Adipocyte (in vitro differentiated cells): ENCODE measurements around the gene DIRAS1.

Experiments used
- DNase-seq: peaks from one replicate; pipeline ENCODE4 v3.0.0-alpha.2; 2015; ENCODE audit warnings: low read depth
- H3K27me3 ChIP-seq: replicated peaks from 2 replicates; pipeline ENCODE4 v1.7.0; 2013; ENCODE audit warnings: mild to moderate bottlenecking, low read length, moderate library complexity; ENCODE audit not compliant: control insufficient read depth, insufficient read depth
- H3K36me3 ChIP-seq: 2 replicates; pipeline ENCODE4 v1.7.0; 2013; ENCODE audit warnings: low read length, mild to moderate bottlenecking, moderate library complexity; ENCODE audit not compliant: control insufficient read depth, insufficient read depth, severe bottlenecking
- H3K4me1 ChIP-seq: 2 replicates; pipeline ENCODE4 v1.7.0; 2013; ENCODE audit warnings: mild to moderate bottlenecking, low read length, moderate library complexity; ENCODE audit not compliant: control insufficient read depth, insufficient read depth
- H3K4me3 ChIP-seq: 2 replicates; pipeline ENCODE4 v1.7.0; 2013; ENCODE audit warnings: mild to moderate bottlenecking, low read length, moderate library complexity
- H3K9ac ChIP-seq: 2 replicates; pipeline ENCODE4 v1.7.0; 2013; ENCODE audit warnings: mild to moderate bottlenecking, low read length, moderate library complexity
- H3K9me3 ChIP-seq: 2 replicates; pipeline ENCODE4 v1.7.0; 2013; ENCODE audit warnings: mild to moderate bottlenecking, low read length, moderate library complexity; ENCODE audit not compliant: control insufficient read depth

The DIRAS1 gene, protein sequence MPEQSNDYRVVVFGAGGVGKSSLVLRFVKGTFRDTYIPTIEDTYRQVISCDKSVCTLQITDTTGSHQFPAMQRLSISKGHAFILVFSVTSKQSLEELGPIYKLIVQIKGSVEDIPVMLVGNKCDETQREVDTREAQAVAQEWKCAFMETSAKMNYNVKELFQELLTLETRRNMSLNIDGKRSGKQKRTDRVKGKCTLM

DNA sequence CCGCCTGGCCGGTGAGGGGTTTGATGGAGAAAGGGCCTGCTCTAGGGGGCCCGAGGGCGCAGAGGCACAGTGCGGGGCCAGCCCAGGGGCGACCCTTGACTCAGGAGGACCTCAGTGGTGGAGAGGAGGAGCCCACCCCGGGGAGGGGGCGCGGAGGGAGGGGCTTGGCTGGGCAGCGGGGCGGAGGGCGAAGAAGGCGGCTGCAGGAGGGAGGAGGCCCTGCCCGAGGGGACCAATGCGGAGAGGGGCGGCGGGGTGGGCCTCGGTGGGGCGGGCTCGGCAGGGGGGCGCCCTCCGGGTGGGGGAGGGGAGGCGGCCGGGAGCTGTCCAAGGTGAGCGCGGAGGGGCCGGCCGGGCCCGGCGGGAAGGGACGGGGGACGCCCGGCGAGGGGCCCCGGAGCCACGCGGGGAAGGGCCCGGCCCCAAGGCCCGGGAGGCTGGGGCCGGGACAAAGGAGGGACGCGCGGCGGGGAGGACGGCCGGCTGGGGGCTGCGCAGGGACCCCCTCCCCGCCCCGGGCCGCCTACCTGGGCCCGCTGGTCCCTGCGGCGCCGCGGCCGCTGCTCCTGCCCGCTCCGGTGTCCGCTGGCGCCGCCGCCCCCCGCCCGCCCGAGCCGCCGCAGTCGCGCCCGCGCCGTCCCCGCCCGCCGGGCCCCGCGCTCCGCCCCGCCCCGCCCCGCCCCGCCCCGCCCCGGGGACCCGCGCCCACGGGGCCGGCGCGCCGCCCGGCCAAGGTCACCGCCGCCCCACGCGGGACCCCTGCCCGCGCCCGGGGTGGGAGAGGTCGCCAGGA, at the start of gene DIRAS1:
TSS of gene DIRAS1 (minus strand) at position 596 of the 793 bp plus-strand sequence. CDS start 3,566 bp downstream, outside the sequence.
- peak within 1 kb of the TSS; percentile 75 for H3K4me3 ChIP-seq
- no peaks in the 10 kb centered on the region for H3K36me3 ChIP-seq
- peak within 1 kb of the TSS; percentile 72 for H3K9ac ChIP-seq
- H3K27me3 ChIP-seq, result peaks cover 3% of the 10 kb centered on the region
- peaks cover 16% of the 10 kb centered on the region for H3K4me1 ChIP-seq
- no peaks in the 10 kb centered on the region for H3K9me3 ChIP-seq
- peak; percentile 25 for DNase-seq

DNA sequence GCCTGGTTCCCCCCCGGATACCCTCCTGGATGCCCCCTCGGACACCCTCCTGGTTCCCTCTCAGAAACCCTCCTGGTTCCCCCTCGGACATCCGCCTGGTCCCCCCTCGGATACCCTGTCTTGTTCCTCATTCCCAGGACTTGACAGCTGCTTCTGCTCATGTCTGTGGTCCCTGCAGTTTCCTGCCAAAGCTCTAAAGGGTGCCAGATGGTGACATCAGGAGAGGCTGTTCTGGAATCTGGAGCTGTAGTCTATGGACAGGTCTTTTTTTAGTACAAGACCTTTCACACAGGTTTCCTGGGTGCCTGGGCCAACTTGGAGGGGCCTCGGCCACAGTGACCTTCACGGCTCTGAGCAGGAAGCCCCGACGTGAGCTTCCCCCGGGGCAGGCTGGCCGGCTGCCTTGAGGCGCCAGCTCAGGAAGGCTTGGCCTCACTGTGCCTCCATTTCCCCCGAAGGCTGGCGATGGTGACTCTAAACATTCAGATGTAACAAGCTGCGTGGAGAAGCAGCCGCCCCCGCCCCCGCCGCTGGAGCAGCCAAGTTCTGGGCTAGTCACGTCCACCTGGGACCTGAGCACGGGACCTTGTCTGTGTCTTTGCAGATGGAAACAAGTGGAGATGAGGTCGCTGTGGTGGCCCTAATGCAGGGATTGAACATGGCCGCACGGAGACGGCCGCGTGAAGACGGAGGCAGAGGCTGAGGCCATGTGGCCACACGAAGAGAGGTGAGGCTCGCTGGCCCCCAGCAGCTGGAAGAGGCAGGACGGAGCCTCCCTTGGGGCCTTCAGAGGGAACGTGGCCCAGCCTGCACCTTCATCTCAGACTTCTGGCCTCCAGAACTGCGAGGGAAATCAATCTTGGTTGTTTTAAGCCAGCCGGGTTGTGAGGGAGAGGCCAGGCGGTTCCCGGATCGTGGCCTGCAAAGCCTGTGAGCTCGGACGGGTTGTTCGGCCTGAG, 49.2 kb upstream of the DIRAS1 start:
- peaks cover 21% of the 10 kb centered on the region for H3K4me1 ChIP-seq
- H3K9ac ChIP-seq, result no peak overlapping the region
- no peaks in the 10 kb centered on the region for H3K9me3 ChIP-seq
- DNase-seq, result no peak
- H3K4me3 ChIP-seq, result no peak overlapping the region
- H3K36me3 ChIP-seq, result peaks cover 30% of the 10 kb centered on the region
- no peaks in the 10 kb centered on the region for H3K27me3 ChIP-seq

DNA sequence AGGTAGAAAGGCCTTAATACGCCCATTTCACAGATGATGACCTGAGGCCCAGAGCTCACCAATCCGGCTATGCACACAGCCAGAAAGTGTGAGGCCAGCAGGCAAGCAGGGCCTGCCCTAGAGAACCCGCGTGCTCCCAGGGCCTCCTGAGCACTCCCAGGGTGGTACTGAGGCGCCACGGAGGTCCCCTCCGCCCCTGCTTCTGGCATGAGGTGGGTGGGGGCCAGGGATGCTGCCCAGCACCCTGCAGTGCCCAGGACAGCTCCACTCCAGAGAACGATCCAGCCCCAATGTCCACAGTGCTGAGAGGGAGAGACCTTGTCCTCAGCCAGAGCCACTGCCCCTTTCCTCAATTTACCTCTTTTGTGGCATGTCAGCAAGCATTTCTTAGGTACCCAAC, 48.0 kb upstream of the DIRAS1 start:
- H3K4me3 ChIP-seq, result no peak overlapping the region
- no peak overlapping the region for H3K9ac ChIP-seq
- peaks cover 40% of the 10 kb centered on the region for H3K36me3 ChIP-seq
- DNase-seq, result no peak
- no peaks in the 10 kb centered on the region for H3K27me3 ChIP-seq
- H3K4me1 ChIP-seq, result peaks cover 16% of the 10 kb centered on the region
- no peaks in the 10 kb centered on the region for H3K9me3 ChIP-seq

DNA sequence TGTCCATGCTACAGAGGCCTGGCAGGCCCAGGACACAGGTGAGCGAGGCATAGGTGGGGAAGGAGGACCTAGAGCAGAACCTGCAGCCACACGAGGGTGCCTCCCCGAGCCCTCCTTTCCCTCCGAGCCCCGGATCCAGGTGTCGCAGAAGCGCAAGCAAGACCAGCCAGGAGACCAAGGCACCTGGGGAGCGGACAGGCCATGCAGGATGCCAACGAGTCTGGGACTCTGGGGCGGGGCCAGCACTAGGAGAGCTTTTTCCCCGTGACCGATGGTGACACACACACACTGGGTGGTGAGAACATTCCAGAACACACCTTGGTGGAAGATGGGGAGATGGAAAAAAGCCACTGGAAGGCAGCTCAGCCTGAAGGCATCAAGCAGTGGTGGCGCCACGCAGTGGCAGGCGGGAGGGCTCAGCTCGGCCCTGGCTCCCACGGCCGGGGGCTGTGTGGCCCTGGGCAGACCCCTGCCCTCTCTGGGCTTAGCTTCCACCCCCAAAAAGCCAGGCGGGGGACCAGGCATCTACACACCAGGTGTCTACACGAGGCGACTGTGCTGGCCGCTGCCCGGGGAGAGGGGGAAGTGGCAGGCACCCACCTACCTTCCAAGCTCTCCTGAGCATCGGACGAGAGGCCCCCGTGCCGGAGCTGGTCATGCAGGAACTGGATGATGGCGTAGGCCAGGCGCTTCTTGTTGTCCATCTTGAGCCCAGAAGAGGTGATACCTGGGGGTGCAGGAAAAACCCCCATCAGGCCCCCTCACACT, 47.4 kb upstream of the DIRAS1 start:
- no peak for DNase-seq
- no peak overlapping the region for H3K9ac ChIP-seq
- H3K27me3 ChIP-seq, result no peaks in the 10 kb centered on the region
- peaks cover 46% of the 10 kb centered on the region for H3K36me3 ChIP-seq
- H3K4me1 ChIP-seq, result peaks cover 16% of the 10 kb centered on the region
- H3K9me3 ChIP-seq, result no peaks in the 10 kb centered on the region
- H3K4me3 ChIP-seq, result no peak overlapping the region

DNA sequence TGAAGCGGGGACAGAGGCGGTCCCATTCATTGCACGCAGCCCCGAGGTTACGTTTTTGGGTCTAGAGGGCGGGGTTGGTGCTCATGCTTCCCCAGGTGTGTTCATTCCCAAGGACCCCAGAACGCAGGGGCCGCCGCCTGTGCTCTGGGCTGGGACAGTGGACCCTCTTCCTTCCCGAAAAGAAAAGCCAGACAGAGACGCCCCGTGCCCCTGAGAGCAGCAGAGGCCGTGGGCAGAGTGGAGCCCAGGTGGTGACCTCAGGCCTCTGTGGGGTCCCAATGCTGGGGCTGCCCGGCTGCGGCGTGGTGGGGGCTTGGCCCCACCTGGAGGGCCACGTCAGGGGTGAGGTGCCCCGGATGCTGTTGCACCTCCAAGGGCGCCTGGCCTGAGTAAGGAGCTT, 46.5 kb upstream of the DIRAS1 start:
- Histone ChIP-seq H3K4me1 (peaks cover 16% of the 10 kb centered on the region), H3K36me3 (peaks cover 52% of the 10 kb centered on the region), H3K4me3 (no peak overlapping the region), H3K27me3 (no peaks in the 10 kb centered on the region), H3K9me3 (no peaks in the 10 kb centered on the region), H3K9ac (no peak overlapping the region)
- DNase-seq, result no peak

DNA sequence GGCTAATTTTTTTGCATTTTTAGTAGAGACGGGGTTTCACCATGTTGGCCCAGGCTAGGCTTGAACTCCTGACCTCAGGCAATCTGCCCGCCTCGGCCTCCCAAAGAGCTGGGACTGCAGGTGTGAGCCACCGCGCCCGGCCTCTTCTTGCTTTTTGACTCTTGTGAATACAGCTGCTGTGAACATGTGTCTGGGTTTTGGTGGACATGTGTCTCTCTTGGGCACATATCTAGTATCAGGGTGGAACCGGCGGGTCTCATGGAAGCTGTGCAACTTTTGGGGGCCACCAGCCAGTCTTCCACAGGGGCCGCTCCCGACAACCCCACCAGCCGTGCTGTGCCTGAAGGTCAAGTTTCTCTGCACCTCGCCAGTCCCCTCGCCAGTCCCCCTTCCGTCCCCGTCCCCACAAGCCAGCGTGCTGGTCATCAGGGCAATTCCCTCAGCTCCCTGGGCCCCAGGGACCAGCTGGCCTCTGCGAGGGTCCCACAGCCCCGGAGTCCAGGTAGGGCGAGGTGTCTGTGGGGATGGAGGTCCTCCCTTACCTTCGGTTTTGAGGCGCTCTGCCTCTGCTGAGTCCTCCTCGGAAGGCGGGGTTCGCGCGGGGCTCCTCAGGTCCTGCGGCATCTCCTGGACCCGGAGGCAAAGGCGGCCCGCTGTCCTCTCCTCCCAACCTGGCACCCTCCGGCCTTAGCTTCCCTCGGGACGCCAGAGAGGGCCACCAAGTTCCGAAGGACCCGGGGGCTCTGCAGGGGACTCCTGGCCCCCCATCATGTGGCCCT, 45.6 kb upstream of the DIRAS1 start:
- H3K9me3 ChIP-seq, result no peaks in the 10 kb centered on the region
- no peaks in the 10 kb centered on the region for H3K27me3 ChIP-seq
- H3K4me1 ChIP-seq, result peaks cover 11% of the 10 kb centered on the region
- DNase-seq, result no peak
- H3K9ac ChIP-seq, result no peak overlapping the region
- peaks cover 62% of the 10 kb centered on the region for H3K36me3 ChIP-seq
- no peak overlapping the region for H3K4me3 ChIP-seq

DNA sequence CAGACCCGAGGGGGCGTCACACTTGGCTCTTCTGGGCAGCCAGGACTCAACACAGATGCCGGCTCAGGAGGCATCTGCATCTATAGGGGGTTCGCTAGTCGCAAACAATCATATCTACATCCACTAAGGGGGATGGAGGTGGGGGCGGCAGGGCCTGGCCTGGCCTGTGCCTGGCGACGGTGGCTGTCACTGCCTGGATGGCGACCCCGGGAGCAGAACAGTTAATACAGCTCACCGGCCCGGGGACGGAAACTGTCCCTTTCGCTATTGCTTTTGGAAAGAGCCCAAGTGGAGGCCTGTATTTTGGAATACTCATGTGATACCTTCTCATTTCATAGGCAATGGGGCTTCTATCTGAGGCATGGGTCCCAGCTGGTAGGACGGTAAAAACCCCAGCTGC, 44.2 kb upstream of the DIRAS1 start:
- H3K36me3 ChIP-seq, result peaks cover 75% of the 10 kb centered on the region
- H3K4me1 ChIP-seq, result peaks cover 5% of the 10 kb centered on the region
- no peak overlapping the region for H3K9ac ChIP-seq
- no peaks in the 10 kb centered on the region for H3K27me3 ChIP-seq
- no peak for DNase-seq
- no peak overlapping the region for H3K4me3 ChIP-seq
- H3K9me3 ChIP-seq, result no peaks in the 10 kb centered on the region

DNA sequence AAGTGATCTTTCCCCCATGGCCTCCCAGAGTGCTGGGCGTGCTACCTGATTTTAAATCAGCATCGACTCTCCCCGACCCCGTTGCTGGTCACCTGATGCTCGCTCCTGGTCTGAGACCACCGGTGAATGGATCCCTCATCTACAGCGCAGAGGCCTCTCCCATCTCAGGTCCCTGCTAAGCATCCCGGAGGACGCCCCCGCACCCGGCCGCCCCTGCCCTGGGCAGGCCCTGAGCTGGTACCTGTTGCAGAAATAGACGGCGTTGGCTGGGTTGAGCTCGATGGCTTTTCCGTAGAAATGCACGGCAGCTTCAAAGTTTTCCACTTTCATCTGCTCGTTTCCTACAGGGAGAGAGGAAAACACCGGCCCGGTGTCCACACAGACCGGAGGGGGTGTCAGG, 43.8 kb upstream of the DIRAS1 start:
- H3K9me3 ChIP-seq, result no peaks in the 10 kb centered on the region
- no peak for DNase-seq
- peaks cover under 1% of the 10 kb centered on the region for H3K4me1 ChIP-seq
- no peaks in the 10 kb centered on the region for H3K27me3 ChIP-seq
- H3K9ac ChIP-seq, result no peak overlapping the region
- H3K36me3 ChIP-seq, result peaks cover 75% of the 10 kb centered on the region
- H3K4me3 ChIP-seq, result no peak overlapping the region

DNA sequence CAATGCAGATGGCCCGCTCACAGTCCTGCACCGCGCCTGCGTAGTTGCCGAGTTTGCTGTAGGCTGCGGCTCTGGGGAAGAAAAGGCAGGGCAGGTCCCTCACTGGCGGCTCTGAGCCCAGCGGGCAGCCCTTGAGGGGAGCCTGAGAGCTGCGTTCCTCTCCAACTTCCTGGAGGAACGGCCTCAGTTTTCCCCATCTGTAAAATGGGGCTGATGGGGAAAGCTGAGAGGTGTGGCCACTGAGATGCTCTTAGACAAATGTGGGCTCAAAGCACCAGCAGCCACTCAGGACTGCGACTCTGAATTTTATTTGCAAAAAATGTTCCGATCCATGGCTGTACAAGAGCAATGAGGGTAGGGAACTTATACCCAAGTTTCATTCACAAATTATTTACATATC, 42.5 kb upstream of the DIRAS1 start:
- no peak for DNase-seq
- no peak overlapping the region for H3K9ac ChIP-seq
- H3K27me3 ChIP-seq, result no peaks in the 10 kb centered on the region
- no peaks in the 10 kb centered on the region for H3K4me1 ChIP-seq
- H3K4me3 ChIP-seq, result no peak overlapping the region
- H3K9me3 ChIP-seq, result no peaks in the 10 kb centered on the region
- H3K36me3 ChIP-seq, result peaks cover 83% of the 10 kb centered on the region

DNA sequence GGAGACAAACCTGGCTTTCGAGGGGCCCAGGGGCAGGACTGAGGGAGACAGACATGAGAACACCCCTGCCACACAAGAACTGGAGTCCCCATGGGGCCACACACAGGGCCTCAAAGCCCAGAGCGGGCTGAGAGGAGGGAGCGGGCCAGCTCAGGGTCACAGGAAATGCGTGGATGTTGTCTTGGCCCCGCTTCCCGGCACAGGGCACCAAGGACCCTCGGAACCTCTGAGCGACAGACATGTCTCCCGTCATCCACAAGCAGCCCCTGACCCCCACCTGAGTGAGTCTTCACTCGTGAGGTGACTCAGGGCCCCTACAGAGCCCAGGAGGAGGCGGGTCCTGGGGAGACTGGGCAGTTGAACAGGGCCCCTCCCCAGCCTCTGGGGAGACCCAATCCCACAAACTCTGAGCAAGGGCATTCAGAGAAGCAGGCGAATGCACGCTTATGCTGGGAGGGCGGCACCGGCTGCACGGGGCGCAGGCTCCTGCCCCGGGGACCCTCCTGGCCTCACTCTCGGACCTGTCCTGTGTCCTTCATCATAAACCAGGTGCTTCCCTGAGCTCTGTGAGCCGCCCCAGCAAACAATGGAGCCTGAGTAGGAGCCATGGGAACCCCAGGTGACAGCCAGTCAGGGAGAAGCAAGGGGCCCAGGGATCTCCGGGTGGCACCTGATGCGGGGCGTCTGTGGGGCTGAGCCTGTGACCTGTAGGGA, 41.8 kb upstream of the DIRAS1 start:
- no peak overlapping the region for H3K9ac ChIP-seq
- no peaks in the 10 kb centered on the region for H3K4me1 ChIP-seq
- DNase-seq, result no peak
- no peak overlapping the region for H3K4me3 ChIP-seq
- no peaks in the 10 kb centered on the region for H3K9me3 ChIP-seq
- H3K36me3 ChIP-seq, result peaks cover 83% of the 10 kb centered on the region
- no peaks in the 10 kb centered on the region for H3K27me3 ChIP-seq
